ENCODE measurements around the gene AHCYL1. TPM values are rescaled to one million over a fixed set of nuclear protein-coding genes. Genes with fewer than 3 reads are reported as not detected.

Gene AHCYL1
- total RNA-seq, 6 donors from 2014 or later = 41.9 to 89.6 (median 76.1) TPM

DNA sequence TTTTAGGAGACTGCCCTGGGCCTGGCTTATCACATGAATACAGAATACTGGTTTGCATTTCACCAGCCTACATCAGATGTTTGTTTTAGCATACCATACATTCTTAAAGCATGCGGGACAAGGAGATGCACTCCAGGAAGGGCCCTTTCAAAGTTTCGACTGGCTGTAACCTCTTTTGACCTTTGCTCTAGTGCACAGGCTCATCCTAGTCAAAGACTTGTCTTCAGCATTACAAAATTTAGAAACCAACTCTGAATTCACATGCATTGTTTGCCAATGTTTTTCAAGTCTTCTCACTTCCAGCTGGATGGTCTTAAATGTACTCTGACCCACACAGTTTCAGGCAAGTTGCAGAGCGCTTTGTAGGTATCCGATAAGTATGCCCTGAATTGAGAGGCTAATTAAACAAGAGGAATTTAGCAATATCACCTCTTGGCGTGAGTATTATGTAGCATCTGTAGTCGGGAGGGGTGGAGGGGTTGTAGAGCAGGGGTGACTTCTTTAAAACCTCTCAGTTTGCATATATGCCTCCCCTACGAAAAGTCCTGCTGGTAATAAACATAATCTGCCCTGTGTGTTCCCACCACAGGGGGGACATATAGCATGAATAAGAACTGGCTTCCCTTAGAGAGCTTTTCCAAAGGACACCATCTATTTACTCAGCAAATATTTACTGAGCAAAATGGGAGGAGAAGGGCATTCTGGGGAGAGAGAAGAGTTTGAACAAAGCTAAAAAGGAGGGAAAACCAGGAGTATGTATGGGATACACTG, 24.4 kb upstream of the AHCYL1 start:
- peak overlapping the region in 3 of 4 donors; percentile 47 to 64 (median 58) for H3K27ac ChIP-seq
- ATAC-seq (ENCODE audit: low FRiP score in 2 of 2) (peak; percentile 60 to 90), DNase-seq (no peak)
- H3K36me3 ChIP-seq = no peaks in the 10 kb centered on the region
- H3K9me3 ChIP-seq = no peaks in the 10 kb centered on the region
- WGBS, 2 donors = 48 to 54% methylated on average over 7 of the region's 7 CpGs
- no peaks in the 10 kb centered on the region for H3K27me3 ChIP-seq
- no peak overlapping the region for H3K4me3 ChIP-seq
- H3K4me1 ChIP-seq = peaks cover 0 to 16% (median 15%) of the 10 kb centered on the region in 4 donors
- TF ChIP-seq POLR2AphosphoS5 (IDR thresholded peaks at IDR 0.05) (no peak), EP300 (IDR thresholded peaks at IDR 0.05) (no peak), POLR2A (IDR thresholded peaks at IDR 0.05) (no peak)
- TF ChIP-seq, protein P1, sequence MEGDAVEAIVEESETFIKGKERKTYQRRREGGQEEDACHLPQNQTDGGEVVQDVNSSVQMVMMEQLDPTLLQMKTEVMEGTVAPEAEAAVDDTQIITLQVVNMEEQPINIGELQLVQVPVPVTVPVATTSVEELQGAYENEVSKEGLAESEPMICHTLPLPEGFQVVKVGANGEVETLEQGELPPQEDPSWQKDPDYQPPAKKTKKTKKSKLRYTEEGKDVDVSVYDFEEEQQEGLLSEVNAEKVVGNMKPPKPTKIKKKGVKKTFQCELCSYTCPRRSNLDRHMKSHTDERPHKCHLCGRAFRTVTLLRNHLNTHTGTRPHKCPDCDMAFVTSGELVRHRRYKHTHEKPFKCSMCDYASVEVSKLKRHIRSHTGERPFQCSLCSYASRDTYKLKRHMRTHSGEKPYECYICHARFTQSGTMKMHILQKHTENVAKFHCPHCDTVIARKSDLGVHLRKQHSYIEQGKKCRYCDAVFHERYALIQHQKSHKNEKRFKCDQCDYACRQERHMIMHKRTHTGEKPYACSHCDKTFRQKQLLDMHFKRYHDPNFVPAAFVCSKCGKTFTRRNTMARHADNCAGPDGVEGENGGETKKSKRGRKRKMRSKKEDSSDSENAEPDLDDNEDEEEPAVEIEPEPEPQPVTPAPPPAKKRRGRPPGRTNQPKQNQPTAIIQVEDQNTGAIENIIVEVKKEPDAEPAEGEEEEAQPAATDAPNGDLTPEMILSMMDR (IDR thresholded peaks at IDR 0.05) = no peak

DNA sequence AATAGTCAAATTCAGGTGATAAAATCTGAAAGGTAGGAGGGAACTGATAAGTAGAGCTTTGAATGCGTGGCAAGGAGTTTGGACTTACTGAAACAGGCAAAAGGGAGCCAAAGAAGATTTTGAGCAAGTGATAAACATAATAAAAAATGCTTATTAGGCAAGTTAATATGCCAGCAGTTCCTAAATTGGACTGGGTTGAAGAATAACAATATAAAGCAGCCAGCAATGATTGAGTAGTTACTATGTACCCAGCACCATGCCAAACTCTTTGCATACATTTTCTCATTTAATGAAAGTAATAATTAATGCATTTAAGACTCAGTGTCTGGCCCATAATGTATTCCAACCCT, 23.8 kb upstream of the AHCYL1 start:
- Histone ChIP-seq H3K4me3 (no peak overlapping the region), H3K9me3 (no peaks in the 10 kb centered on the region), H3K4me1 (peaks cover 0 to 16% (median 15%) of the 10 kb centered on the region in 4 donors), H3K36me3 (no peaks in the 10 kb centered on the region), H3K27ac (peak overlapping the region in 2 of 4 donors; percentile 5 to 64), H3K27me3 (no peaks in the 10 kb centered on the region)
- DNase-seq = no peak
- no peak for TF ChIP-seq POLR2AphosphoS5 (IDR thresholded peaks at IDR 0.05)
- TF ChIP-seq EP300 (IDR thresholded peaks at IDR 0.05) = no peak
- no peak for TF ChIP-seq POLR2A (IDR thresholded peaks at IDR 0.05)
- TF ChIP-seq, protein P1 (IDR thresholded peaks at IDR 0.05) = no peak
- 21 to 67% methylated on average over 1 of the region's 1 CpG for WGBS, 2 donors
- ATAC-seq (ENCODE audit: low FRiP score in 2 of 2) = no peak

DNA sequence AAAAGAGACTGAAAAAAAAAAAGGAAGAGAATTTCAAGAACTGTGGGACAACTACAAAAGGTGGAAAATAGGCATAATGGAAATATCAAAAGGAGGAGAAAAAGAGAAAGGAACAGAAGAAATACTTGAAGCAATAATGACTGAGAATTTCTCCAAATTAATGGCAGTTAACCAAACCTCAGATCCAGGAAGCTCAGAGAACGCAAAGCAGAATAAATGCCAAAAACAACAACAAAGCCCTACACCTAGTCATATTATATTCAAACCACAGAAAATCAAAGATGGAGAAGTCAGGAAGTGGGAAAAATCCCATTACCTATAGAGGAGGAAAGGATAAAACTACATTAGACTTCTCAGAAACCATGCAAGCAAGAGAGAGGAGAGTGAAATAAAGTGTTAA, 20.7 kb upstream of the AHCYL1 start:
- Histone ChIP-seq H3K27me3 (no peaks in the 10 kb centered on the region), H3K36me3 (no peaks in the 10 kb centered on the region), H3K4me3 (no peak overlapping the region), H3K27ac (no peak overlapping the region), H3K9me3 (no peaks in the 10 kb centered on the region), H3K4me1 (peaks cover 0 to 16% (median 15%) of the 10 kb centered on the region in 4 donors)
- DNase-seq (no peak), ATAC-seq (ENCODE audit: low FRiP score in 2 of 2) (no peak)
- WGBS, 2 donors = 70 to 80% methylated on average over 1 of the region's 1 CpG
- TF ChIP-seq POLR2A (IDR thresholded peaks at IDR 0.05) = no peak

DNA sequence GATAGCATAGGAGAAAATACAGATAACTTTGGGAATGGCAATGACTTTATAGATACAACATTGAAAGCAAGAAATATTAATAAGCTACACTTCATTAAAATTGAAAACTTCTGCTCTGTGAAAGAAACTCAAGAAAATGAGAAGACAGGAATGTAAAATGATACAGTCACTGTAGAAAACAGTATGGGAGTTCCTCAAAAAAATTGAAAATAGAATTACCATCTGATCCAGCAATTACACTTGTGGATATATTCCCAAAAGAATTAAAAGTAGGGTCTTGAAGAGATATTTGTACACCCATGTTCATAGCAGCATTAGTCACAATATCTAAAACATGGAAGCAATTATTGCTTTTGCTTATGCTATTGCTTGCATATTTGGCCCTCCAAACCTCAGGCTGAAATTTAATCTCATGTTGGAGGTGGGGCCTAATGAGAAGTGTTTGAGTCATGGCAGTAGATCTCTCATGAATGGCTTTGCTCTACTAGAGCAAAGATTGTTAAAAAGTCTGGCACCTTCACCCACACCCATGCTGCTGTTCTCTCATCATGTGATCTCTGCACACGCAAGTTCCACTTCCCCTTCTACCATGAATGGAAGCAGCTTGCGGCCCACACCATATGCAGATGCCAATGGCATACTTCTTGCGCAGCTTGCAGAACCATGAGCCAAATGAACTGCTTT, 15.3 kb upstream of the AHCYL1 start:
- H3K27ac ChIP-seq = no peak overlapping the region
- H3K36me3 ChIP-seq = no peaks in the 10 kb centered on the region
- no peaks in the 10 kb centered on the region for H3K4me1 ChIP-seq
- no peak overlapping the region for H3K4me3 ChIP-seq
- 83 to 97% methylated on average over 3 of the region's 3 CpGs for WGBS, 2 donors
- ATAC-seq (ENCODE audit: low FRiP score in 2 of 2) (peak in 1 of 2 donors; percentile 45), DNase-seq (no peak)
- H3K9me3 ChIP-seq = no peaks in the 10 kb centered on the region
- TF ChIP-seq EP300 (IDR thresholded peaks at IDR 0.05) (no peak), POLR2AphosphoS5 (IDR thresholded peaks at IDR 0.05) (no peak), POLR2A (IDR thresholded peaks at IDR 0.05) (no peak)
- TF ChIP-seq, protein P1 (IDR thresholded peaks at IDR 0.05) = no peak
- no peaks in the 10 kb centered on the region for H3K27me3 ChIP-seq

DNA sequence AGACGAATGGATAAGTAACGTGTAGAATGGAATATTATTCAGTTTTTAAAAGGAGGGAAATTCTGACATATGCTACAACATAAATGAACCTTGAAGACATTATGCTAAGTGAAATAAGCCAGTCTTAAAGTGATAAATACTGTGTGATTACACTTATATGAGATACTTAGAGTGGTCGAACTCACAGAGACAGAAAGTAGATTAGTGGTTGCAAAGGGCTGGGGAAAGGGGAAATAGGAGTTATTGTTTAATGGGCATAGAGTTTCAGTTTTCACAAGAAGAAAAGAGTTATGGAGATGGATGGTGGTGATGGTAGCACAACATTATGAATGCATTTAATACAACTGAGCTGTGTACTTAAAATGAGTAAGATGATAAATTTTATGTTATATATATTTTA, 14.7 kb upstream of the AHCYL1 start:
- ATAC-seq (ENCODE audit: low FRiP score in 2 of 2) = no peak
- H3K27ac ChIP-seq = no peak overlapping the region
- no peaks in the 10 kb centered on the region for H3K4me1 ChIP-seq
- no peak for TF ChIP-seq POLR2A (IDR thresholded peaks at IDR 0.05)
- no peak for TF ChIP-seq EP300 (IDR thresholded peaks at IDR 0.05)
- no peak for TF ChIP-seq POLR2AphosphoS5 (IDR thresholded peaks at IDR 0.05)
- TF ChIP-seq, protein P1 (IDR thresholded peaks at IDR 0.05) = no peak
- no peaks in the 10 kb centered on the region for H3K9me3 ChIP-seq
- no peaks in the 10 kb centered on the region for H3K27me3 ChIP-seq
- WGBS, 2 donors = 85 to 88% methylated on average over 3 of the region's 3 CpGs
- no peak for DNase-seq
- no peaks in the 10 kb centered on the region for H3K36me3 ChIP-seq
- no peak overlapping the region for H3K4me3 ChIP-seq
